Ascending aorta (tissue), 2 donors: ENCODE results near the gene LRIG1. TPM values are rescaled to one million over a fixed set of nuclear protein-coding genes. Genes with fewer than 3 reads are reported as not detected.

ENCODE experiments used
- DNase-seq, 2 donors: peaks; one replicate each; pipeline ENCODE4 v3.0.0-alpha.2; 2019; ENCODE audit warnings: low spot score in 2 of 2
- H3K27ac ChIP-seq, 2 donors: fragments of 200-600 bp; sonication (generic); one replicate each; pipeline ENCODE4 v1.5.1; 2016 to 2017; ENCODE audit warnings: mild to moderate bottlenecking in 1 of 2
- H3K27me3 ChIP-seq: fragments of 200-600 bp; sonication (generic); one replicate; pipeline ENCODE4 v1.5.1; 2017
- H3K36me3 ChIP-seq, 2 donors: fragments of 200-600 bp; sonication (generic); one replicate each; pipeline ENCODE4 v1.5.1; 2016
- H3K4me1 ChIP-seq, 2 donors: fragments of 200-600 bp; sonication (generic); one replicate each; pipeline ENCODE4 v1.5.1; 2016 to 2017; ENCODE audit warnings: mild to moderate bottlenecking in 1 of 2
- H3K4me3 ChIP-seq, 2 donors: fragments of 200-600 bp; sonication (generic); one replicate each; pipeline ENCODE4 v1.5.1; 2016 to 2017; ENCODE audit warnings: mild to moderate bottlenecking in 1 of 2
- H3K9me3 ChIP-seq, 2 donors: fragments of 200-600 bp; sonication (generic); one replicate each; pipeline ENCODE4 v1.5.1; 2016
- CTCF ChIP-seq, 3 experiments: fragments of 200-600 bp in 2 of 3; fragments of 450-650 bp in 1 of 3; sonication (generic) in 2 of 3; IDR thresholded peaks; one replicate each; pipeline ENCODE4 v1.5.1; 2016 to 2019; ENCODE audit warnings: antibody characterized with exemption in 3 of 3, mild to moderate bottlenecking in 1 of 3, moderate library complexity in 1 of 3
- intact Hi-C: fragments of 100-400 bp; cut with DNase I; formaldehyde crosslinking; loops from one replicate; pipeline ENCODE4 v1.15.1; 2023
- total RNA-seq: library from RNA; depleted of rRNA; stranded (reverse); fragments of >200 nt; gene quantifications from one replicate; pipeline ENCODE4 v1.1.0, GENCODE V29; 2016

LRIG1 gene, protein sequence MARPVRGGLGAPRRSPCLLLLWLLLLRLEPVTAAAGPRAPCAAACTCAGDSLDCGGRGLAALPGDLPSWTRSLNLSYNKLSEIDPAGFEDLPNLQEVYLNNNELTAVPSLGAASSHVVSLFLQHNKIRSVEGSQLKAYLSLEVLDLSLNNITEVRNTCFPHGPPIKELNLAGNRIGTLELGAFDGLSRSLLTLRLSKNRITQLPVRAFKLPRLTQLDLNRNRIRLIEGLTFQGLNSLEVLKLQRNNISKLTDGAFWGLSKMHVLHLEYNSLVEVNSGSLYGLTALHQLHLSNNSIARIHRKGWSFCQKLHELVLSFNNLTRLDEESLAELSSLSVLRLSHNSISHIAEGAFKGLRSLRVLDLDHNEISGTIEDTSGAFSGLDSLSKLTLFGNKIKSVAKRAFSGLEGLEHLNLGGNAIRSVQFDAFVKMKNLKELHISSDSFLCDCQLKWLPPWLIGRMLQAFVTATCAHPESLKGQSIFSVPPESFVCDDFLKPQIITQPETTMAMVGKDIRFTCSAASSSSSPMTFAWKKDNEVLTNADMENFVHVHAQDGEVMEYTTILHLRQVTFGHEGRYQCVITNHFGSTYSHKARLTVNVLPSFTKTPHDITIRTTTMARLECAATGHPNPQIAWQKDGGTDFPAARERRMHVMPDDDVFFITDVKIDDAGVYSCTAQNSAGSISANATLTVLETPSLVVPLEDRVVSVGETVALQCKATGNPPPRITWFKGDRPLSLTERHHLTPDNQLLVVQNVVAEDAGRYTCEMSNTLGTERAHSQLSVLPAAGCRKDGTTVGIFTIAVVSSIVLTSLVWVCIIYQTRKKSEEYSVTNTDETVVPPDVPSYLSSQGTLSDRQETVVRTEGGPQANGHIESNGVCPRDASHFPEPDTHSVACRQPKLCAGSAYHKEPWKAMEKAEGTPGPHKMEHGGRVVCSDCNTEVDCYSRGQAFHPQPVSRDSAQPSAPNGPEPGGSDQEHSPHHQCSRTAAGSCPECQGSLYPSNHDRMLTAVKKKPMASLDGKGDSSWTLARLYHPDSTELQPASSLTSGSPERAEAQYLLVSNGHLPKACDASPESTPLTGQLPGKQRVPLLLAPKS
- total RNA-seq, result 62.3 TPM

GRCh38 chr3:66500576-66501482, at the start of gene LRIG1:
TSS of gene LRIG1 (minus strand) at chr3:66501022. CDS start at chr3:66500407, 615 bp downstream.
- TF ChIP-seq CTCF (IDR thresholded peaks at IDR 0.05), result peak in 2 of 3 experiments; percentile 38 to 47
- Histone ChIP-seq H3K4me1 (peaks cover 0 to 23% of the 10 kb centered on the region in 2 donors), H3K9me3 (no peaks in the 10 kb centered on the region), H3K27me3 (no peaks in the 10 kb centered on the region), H3K27ac (peak within 1 kb of the TSS; percentile 90 to 92), H3K36me3 (no peaks in the 10 kb centered on the region), H3K4me3 (peak within 1 kb of the TSS; percentile 85 to 98)
- peak; percentile 96 to 99 for DNase-seq
- intact Hi-C loops, result loop anchor here (1.0 to 10.0 kb wide), 10 partner anchors 18 to 316 kb away; no protein-coding TSS in a partner anchor

- H3K4me1 ChIP-seq, result no peaks in the 10 kb centered on the region
- no peaks in the 10 kb centered on the region for H3K27me3 ChIP-seq
- H3K4me3 ChIP-seq, result no peak overlapping the region
- H3K27ac ChIP-seq, result no peak overlapping the region
- intact Hi-C loops, result no loop called here
- DNase-seq, result no peak
- TF ChIP-seq CTCF (IDR thresholded peaks at IDR 0.05), result no peak
- no peaks in the 10 kb centered on the region for H3K9me3 ChIP-seq
- no peaks in the 10 kb centered on the region for H3K36me3 ChIP-seq
Measured at GRCh38 chr3:66544619-66545429, 44.0 kb upstream of the LRIG1 start.

GRCh38 chr3:66542153-66542552, 41.3 kb upstream of the LRIG1 start:
- no peak overlapping the region for H3K4me3 ChIP-seq
- no peaks in the 10 kb centered on the region for H3K9me3 ChIP-seq
- DNase-seq, result no peak
- no peaks in the 10 kb centered on the region for H3K36me3 ChIP-seq
- no peak overlapping the region for H3K27ac ChIP-seq
- no peak for TF ChIP-seq CTCF (IDR thresholded peaks at IDR 0.05)
- no peaks in the 10 kb centered on the region for H3K4me1 ChIP-seq
- no peaks in the 10 kb centered on the region for H3K27me3 ChIP-seq
- intact Hi-C loops, result no loop called here

- no peak overlapping the region for H3K27ac ChIP-seq
- intact Hi-C loops, result no loop called here
- no peaks in the 10 kb centered on the region for H3K4me1 ChIP-seq
- no peak for TF ChIP-seq CTCF (IDR thresholded peaks at IDR 0.05)
- no peaks in the 10 kb centered on the region for H3K36me3 ChIP-seq
- no peaks in the 10 kb centered on the region for H3K27me3 ChIP-seq
- DNase-seq, result no peak
- H3K4me3 ChIP-seq, result no peak overlapping the region
- H3K9me3 ChIP-seq, result no peaks in the 10 kb centered on the region
Measured at GRCh38 chr3:66539466-66539989, 38.7 kb upstream of the LRIG1 start.
